Measurements from ENCODE around the gene STAM2. TPM values are rescaled to one million over a fixed set of nuclear protein-coding genes. Genes with fewer than 3 reads are reported as not detected.
"Not testable (repeated sequence)": the region's sequence is repeated elsewhere in the genome, so short reads cannot be mapped to it uniquely, and the experiment has no call there.

The STAM2 gene
- total RNA-seq, 2 experiments from 2014 or later = 15.5 to 17.5 TPM

GRCh38 chr2:152099367-152100050, 76.1 kb downstream of the STAM2 start:
- Mint-ChIP-seq H3K4me3 (peak overlapping the region; percentile 71), H3K27me3 (ENCODE audit: low read depth) (peaks cover 46% of the 10 kb centered on the region), H3K4me1 (ENCODE audit: low read depth) (peaks cover 11% of the 10 kb centered on the region), H3K9me3 (ENCODE audit: insufficient read depth) (no peaks in the 10 kb centered on the region), H3K27ac (no peak overlapping the region), H3K36me3 (ENCODE audit: low read depth) (no peaks in the 10 kb centered on the region)
- DNase-seq (peak; percentile 21), ATAC-seq (peak; percentile 37)
- POLR2A ChIA-PET = interaction anchor here (0.5 kb wide), 1 partner anchor 74 kb away, joined by 3 read pairs; no protein-coding TSS in a partner anchor
- CTCF ChIA-PET = interaction anchor here (1.1 kb wide), 1 partner anchor 63 kb away, joined by 3 read pairs; no protein-coding TSS in a partner anchor

- CTCF ChIA-PET = interaction anchor here (1.1 kb wide), 1 partner anchor 64 kb away, joined by 3 read pairs; no protein-coding TSS in a partner anchor
- no peaks in the 10 kb centered on the region for H3K9me3 Mint-ChIP-seq (ENCODE audit: insufficient read depth)
- no peak within 1 kb of the TSS for H3K27ac Mint-ChIP-seq
- peak within 1 kb of the TSS; percentile 71 for H3K4me3 Mint-ChIP-seq
- peak; percentile 59 for ATAC-seq
- POLR2A ChIA-PET = no interaction called here
- no peaks in the 10 kb centered on the region for H3K36me3 Mint-ChIP-seq (ENCODE audit: low read depth)
- H3K4me1 Mint-ChIP-seq (ENCODE audit: low read depth) = peaks cover 11% of the 10 kb centered on the region
- peaks cover 46% of the 10 kb centered on the region for H3K27me3 Mint-ChIP-seq (ENCODE audit: low read depth)
- no peak for DNase-seq
Observed at GRCh38 chr2:152098496-152099366, 76.8 kb downstream of the STAM2 start, which contains the start of gene CACNB4. TSS of gene CACNB4 (minus strand) at chr2:152099044.

GRCh38 chr2:152097801-152098495, 77.6 kb downstream of the STAM2 start:
- Mint-ChIP-seq H3K4me1 (ENCODE audit: low read depth) (peaks cover 11% of the 10 kb centered on the region), H3K27ac (no peak overlapping the region), H3K36me3 (ENCODE audit: low read depth) (no peaks in the 10 kb centered on the region), H3K9me3 (ENCODE audit: insufficient read depth) (no peaks in the 10 kb centered on the region), H3K4me3 (peak overlapping the region; percentile 48), H3K27me3 (ENCODE audit: low read depth) (peaks cover 46% of the 10 kb centered on the region)
- ChIA-PET POLR2A (no interaction called here), CTCF (interaction anchor here (1.2 kb wide), 1 partner anchor 78 kb away, joined by 3 read pairs; the partner anchor contains the start of gene STAM2)
- ATAC-seq (peak; percentile 37), DNase-seq (no peak)

- Mint-ChIP-seq H3K36me3 (ENCODE audit: low read depth) (no peaks in the 10 kb centered on the region), H3K27me3 (ENCODE audit: low read depth) (peaks cover 46% of the 10 kb centered on the region), H3K4me1 (ENCODE audit: low read depth) (peaks cover 11% of the 10 kb centered on the region), H3K4me3 (peak overlapping the region; percentile 48), H3K9me3 (ENCODE audit: insufficient read depth) (no peaks in the 10 kb centered on the region), H3K27ac (no peak overlapping the region)
- ATAC-seq (no peak), DNase-seq (no peak)
- ChIA-PET POLR2A (no interaction called here), CTCF (interaction anchor here (1.2 kb wide), 1 partner anchor 79 kb away, joined by 3 read pairs; the partner anchor contains the start of gene STAM2)
Observed at GRCh38 chr2:152097290-152097800, 78.2 kb downstream of the STAM2 start.

GRCh38 chr2:152095146-152095545, 80.4 kb downstream of the STAM2 start:
- ChIA-PET CTCF (no interaction called here), POLR2A (no interaction called here)
- DNase-seq = no peak
- no peak overlapping the region for H3K4me3 Mint-ChIP-seq
- no peaks in the 10 kb centered on the region for H3K36me3 Mint-ChIP-seq (ENCODE audit: low read depth)
- H3K9me3 Mint-ChIP-seq (ENCODE audit: insufficient read depth) = no peaks in the 10 kb centered on the region
- no peak overlapping the region for H3K27ac Mint-ChIP-seq
- ATAC-seq = no peak
- H3K27me3 Mint-ChIP-seq (ENCODE audit: low read depth) = peaks cover 40% of the 10 kb centered on the region
- peaks cover 11% of the 10 kb centered on the region for H3K4me1 Mint-ChIP-seq (ENCODE audit: low read depth)

GRCh38 chr2:152094014-152094413, 81.5 kb downstream of the STAM2 start:
- Mint-ChIP-seq H3K27ac (no peak overlapping the region), H3K4me1 (ENCODE audit: low read depth) (peaks cover 7% of the 10 kb centered on the region), H3K27me3 (ENCODE audit: low read depth) (peaks cover 33% of the 10 kb centered on the region), H3K36me3 (ENCODE audit: low read depth) (no peaks in the 10 kb centered on the region), H3K4me3 (no peak overlapping the region), H3K9me3 (ENCODE audit: insufficient read depth) (no peaks in the 10 kb centered on the region)
- POLR2A ChIA-PET = no interaction called here
- DNase-seq (no peak), ATAC-seq (no peak)
- CTCF ChIA-PET = no interaction called here

- H3K27me3 Mint-ChIP-seq (ENCODE audit: low read depth) = peaks cover 33% of the 10 kb centered on the region
- no peak overlapping the region for H3K27ac Mint-ChIP-seq
- DNase-seq (no peak), ATAC-seq (no peak)
- ChIA-PET POLR2A (interaction anchor here (0.6 kb wide), 1 partner anchor 14 kb away, joined by 6 read pairs; no protein-coding TSS in a partner anchor), CTCF (no interaction called here)
- H3K4me3 Mint-ChIP-seq = no peak overlapping the region
- H3K4me1 Mint-ChIP-seq (ENCODE audit: low read depth) = peaks cover 7% of the 10 kb centered on the region
- no peaks in the 10 kb centered on the region for H3K9me3 Mint-ChIP-seq (ENCODE audit: insufficient read depth)
- H3K36me3 Mint-ChIP-seq (ENCODE audit: low read depth) = no peaks in the 10 kb centered on the region
Observed at GRCh38 chr2:152093464-152093863, 82.1 kb downstream of the STAM2 start.

- ChIA-PET CTCF (no interaction called here), POLR2A (no interaction called here)
- H3K4me3 Mint-ChIP-seq = no peak overlapping the region
- ATAC-seq (no peak), DNase-seq (no peak)
- no peak overlapping the region for H3K27ac Mint-ChIP-seq
- H3K36me3 Mint-ChIP-seq (ENCODE audit: low read depth) = no peaks in the 10 kb centered on the region
- no peaks in the 10 kb centered on the region for H3K9me3 Mint-ChIP-seq (ENCODE audit: insufficient read depth)
- no peaks in the 10 kb centered on the region for H3K4me1 Mint-ChIP-seq (ENCODE audit: low read depth)
- H3K27me3 Mint-ChIP-seq (ENCODE audit: low read depth) = peaks cover 21% of the 10 kb centered on the region
Observed at GRCh38 chr2:152092095-152092494, 83.5 kb downstream of the STAM2 start.

GRCh38 chr2:152090726-152091125, 84.8 kb downstream of the STAM2 start:
- H3K27me3 Mint-ChIP-seq (ENCODE audit: low read depth) = peaks cover 16% of the 10 kb centered on the region
- CTCF ChIA-PET = interaction anchor here (0.6 kb wide), 1 partner anchor 30 kb away, joined by 4 read pairs; no protein-coding TSS in a partner anchor
- POLR2A ChIA-PET; H3K9me3 Mint-ChIP-seq (ENCODE audit: insufficient read depth); H3K4me3 Mint-ChIP-seq; DNase-seq; H3K36me3 Mint-ChIP-seq (ENCODE audit: low read depth); H3K27ac Mint-ChIP-seq; H3K4me1 Mint-ChIP-seq (ENCODE audit: low read depth); ATAC-seq: not testable (repeated sequence)

GRCh38 chr2:152089238-152089637, 86.3 kb downstream of the STAM2 start:
- no peak overlapping the region for H3K4me3 Mint-ChIP-seq
- ChIA-PET POLR2A (no interaction called here), CTCF (no interaction called here)
- H3K9me3 Mint-ChIP-seq (ENCODE audit: insufficient read depth) = no peaks in the 10 kb centered on the region
- peaks cover 9% of the 10 kb centered on the region for H3K27me3 Mint-ChIP-seq (ENCODE audit: low read depth)
- DNase-seq = no peak
- no peak overlapping the region for H3K27ac Mint-ChIP-seq
- no peak for ATAC-seq
- no peaks in the 10 kb centered on the region for H3K4me1 Mint-ChIP-seq (ENCODE audit: low read depth)
- no peaks in the 10 kb centered on the region for H3K36me3 Mint-ChIP-seq (ENCODE audit: low read depth)

GRCh38 chr2:152088006-152088405, 87.6 kb downstream of the STAM2 start:
- H3K27me3 Mint-ChIP-seq (ENCODE audit: low read depth) = peaks cover 6% of the 10 kb centered on the region
- POLR2A ChIA-PET = interaction anchor here (0.6 kb wide), 1 partner anchor 336 kb away, joined by 3 read pairs; no protein-coding TSS in a partner anchor
- H3K36me3 Mint-ChIP-seq (ENCODE audit: low read depth) = no peaks in the 10 kb centered on the region
- CTCF ChIA-PET = no interaction called here
- DNase-seq = no peak
- no peak overlapping the region for H3K27ac Mint-ChIP-seq
- H3K9me3 Mint-ChIP-seq (ENCODE audit: insufficient read depth) = no peaks in the 10 kb centered on the region
- H3K4me3 Mint-ChIP-seq = no peak overlapping the region
- no peaks in the 10 kb centered on the region for H3K4me1 Mint-ChIP-seq (ENCODE audit: low read depth)
- no peak for ATAC-seq
